Raji (cell line): ENCODE results near the gene APOF.
A peak's percentile ranks its signal among the peaks of the same experiment; 100 is the strongest.

Experiments used
- POLR2A ChIP-seq: IDR thresholded peaks from 2 replicates; pipeline ENCODE4 v1.6.1; 2011; ENCODE audit warnings: low read depth, low read length, control low read depth; ENCODE audit not compliant: insufficient read depth

The APOF gene

GRCh38 chr12:56336361-56337167, 26.1 kb downstream of the APOF start:
- TF ChIP-seq POLR2A, result peak; percentile 43; the same call in 1 of the 2 replicates

GRCh38 chr12:56334490-56334793, 28.2 kb downstream of the APOF start:
- TF ChIP-seq POLR2A, result no peak; the same call in 1 of the 2 replicates

GRCh38 chr12:56333679-56334489, 28.8 kb downstream of the APOF start, which contains the start of gene PAN2:
PAN2 (minus strand) TSS chr12:56334000; CDS start chr12:56333094, 906 bp downstream.
- TF ChIP-seq POLR2A, result peak; percentile 62

- TF ChIP-seq POLR2A, result no peak
Measured at GRCh38 chr12:56333197-56333678, 29.4 kb downstream of the APOF start.

GRCh38 chr12:56332512-56333196, 30.0 kb downstream of the APOF start:
- TF ChIP-seq POLR2A, result no peak

GRCh38 chr12:56330936-56331490, 31.6 kb downstream of the APOF start:
- no peak for TF ChIP-seq POLR2A

GRCh38 chr12:56326533-56326932, 36.1 kb downstream of the APOF start:
- TF ChIP-seq POLR2A, result no peak

GRCh38 chr12:56326126-56326525, 36.5 kb downstream of the APOF start:
- TF ChIP-seq POLR2A, result no peak

- no peak for TF ChIP-seq POLR2A
Measured at GRCh38 chr12:56324206-56324605, 38.5 kb downstream of the APOF start.

GRCh38 chr12:56321027-56321426, 41.6 kb downstream of the APOF start:
- no peak for TF ChIP-seq POLR2A

- TF ChIP-seq POLR2A, result no peak
Measured at GRCh38 chr12:56317675-56318074, 45.0 kb downstream of the APOF start.

GRCh38 chr12:56315622-56316473, 46.8 kb downstream of the APOF start, which contains the start of gene CNPY2:
CNPY2 (minus strand) TSS chr12:56315988; CDS start chr12:56315217, 771 bp downstream.
- peak; percentile 93 for TF ChIP-seq POLR2A

GRCh38 chr12:56315249-56315621, 47.4 kb downstream of the APOF start:
- no peak for TF ChIP-seq POLR2A

- TF ChIP-seq POLR2A, result no peak
Measured at GRCh38 chr12:56311003-56311402, 51.7 kb downstream of the APOF start.
